GM15510 (cell line): ENCODE measurements around the gene OXNAD1.

Experiments used
- POLR2A ChIP-seq: IDR thresholded peaks from 3 replicates; pipeline ENCODE4 v1.6.1; 2011; ENCODE audit warnings: borderline replicate concordance; ENCODE audit not compliant: insufficient read length; ENCODE audit errors: extremely low read depth

OXNAD1 gene

GRCh38 chr3:16335772-16336645, 71.0 kb downstream of the OXNAD1 start:
- no peak for TF ChIP-seq POLR2A

- no peak for TF ChIP-seq POLR2A
These were observed 71.8 kb downstream of the OXNAD1 start for GRCh38 chr3:16336825-16337224.

GRCh38 chr3:16337856-16338540, 73.0 kb downstream of the OXNAD1 start:
- no peak for TF ChIP-seq POLR2A

- TF ChIP-seq POLR2A: no peak
These were observed 74.0 kb downstream of the OXNAD1 start for GRCh38 chr3:16338999-16339398.

- TF ChIP-seq POLR2A: no peak
These were observed 78.1 kb downstream of the OXNAD1 start for GRCh38 chr3:16343101-16343500.

GRCh38 chr3:16346413-16347081, 81.5 kb downstream of the OXNAD1 start:
- no peak for TF ChIP-seq POLR2A

- TF ChIP-seq POLR2A: no peak
These were observed 82.5 kb downstream of the OXNAD1 start for GRCh38 chr3:16347548-16347947.

- no peak for TF ChIP-seq POLR2A
These were observed 85.1 kb downstream of the OXNAD1 start for GRCh38 chr3:16349986-16350596.

- TF ChIP-seq POLR2A: no peak
These were observed 85.7 kb downstream of the OXNAD1 start for GRCh38 chr3:16350597-16351318.

- TF ChIP-seq POLR2A: no peak
These were observed 87.4 kb downstream of the OXNAD1 start for GRCh38 chr3:16352428-16352827.

- no peak for TF ChIP-seq POLR2A
These were observed 89.3 kb downstream of the OXNAD1 start for GRCh38 chr3:16354291-16354690.
